SK-N-SH treated with all-trans-retinoic acid at 6 μM for 48 hours (cell line): ENCODE measurements around the gene MRPL40.

Experiments
- ATAC-seq: fragments of 200-7000 bp; cut with Tn5 transposase; 3 replicates; pipeline ENCODE4 v1.9.1; 2020; ENCODE audit warnings: mild to moderate bottlenecking, moderate library complexity
- ARNTL ChIP-seq: fragments of 450-650 bp; formaldehyde crosslinking; IDR thresholded peaks from 2 replicates; pipeline ENCODE4 v1.5.0; 2020; ENCODE audit warnings: low read depth, mild to moderate bottlenecking, moderate library complexity, borderline replicate concordance
- BACH2 ChIP-seq: fragments of 250-450 bp; sonication (Bioruptor Pico); IDR thresholded peaks from 2 replicates; pipeline ENCODE4 v1.9.0; 2021; ENCODE audit warnings: mild to moderate bottlenecking, borderline replicate concordance
- CREB5 ChIP-seq: fragments of 250-450 bp; sonication (Bioruptor Pico); IDR thresholded peaks from 2 replicates; pipeline ENCODE4 v1.5.1; 2020; ENCODE audit warnings: low read depth, mild to moderate bottlenecking, moderate library complexity
- CSDC2 ChIP-seq: fragments of 250-450 bp; sonication (Bioruptor Pico); IDR thresholded peaks from 2 replicates; pipeline ENCODE4 v1.5.0; 2020; ENCODE audit warnings: mild to moderate bottlenecking, moderate library complexity
- CSRNP3 ChIP-seq: fragments of 250-450 bp; sonication (Bioruptor Pico); IDR thresholded peaks from 2 replicates; pipeline ENCODE4 v1.5.1; 2021; ENCODE audit warnings: mild to moderate bottlenecking, moderate library complexity
- ESRRG ChIP-seq: fragments of 250-450 bp; sonication (Bioruptor Pico); IDR thresholded peaks from 2 replicates; pipeline ENCODE4 v1.6.1; 2021; ENCODE audit warnings: mild to moderate bottlenecking
- GLIS3 ChIP-seq: fragments of 250-450 bp; sonication (Bioruptor Pico); IDR thresholded peaks from 2 replicates; pipeline ENCODE4 v1.5.0; 2020; ENCODE audit warnings: mild to moderate bottlenecking, moderate library complexity
- ISL1 ChIP-seq: fragments of 250-450 bp; sonication (Bioruptor Pico); IDR thresholded peaks from 2 replicates; pipeline ENCODE4 v2.1.2; 2022; ENCODE audit warnings: mild to moderate bottlenecking, moderate library complexity
- OSR1 ChIP-seq: fragments of 250-450 bp; sonication (Bioruptor Pico); IDR thresholded peaks from 2 replicates; pipeline ENCODE4 v1.8.0; 2022; ENCODE audit warnings: moderate library complexity, mild to moderate bottlenecking, inconsistent platforms
- PATZ1 ChIP-seq: fragments of 250-450 bp; sonication (Bioruptor Pico); IDR thresholded peaks from 2 replicates; pipeline ENCODE4 v1.8.0; 2020; ENCODE audit warnings: mild to moderate bottlenecking, moderate library complexity, borderline replicate concordance
- POU6F1 ChIP-seq: fragments of 250-450 bp; sonication (Bioruptor Pico); IDR thresholded peaks from 2 replicates; pipeline ENCODE4 v1.8.0; 2021; ENCODE audit warnings: low read depth, mild to moderate bottlenecking, moderate library complexity, borderline replicate concordance
- PPARA ChIP-seq: fragments of 250-450 bp; sonication (Bioruptor Pico); IDR thresholded peaks from 2 replicates; pipeline ENCODE4 v1.5.0; 2020; ENCODE audit warnings: mild to moderate bottlenecking, borderline replicate concordance
- RARB ChIP-seq: fragments of 250-450 bp; sonication (Bioruptor Pico); IDR thresholded peaks from 2 replicates; pipeline ENCODE4 v1.8.0; 2021; ENCODE audit warnings: mild to moderate bottlenecking, moderate library complexity
- SNAI2 ChIP-seq: fragments of 250-450 bp; sonication (Bioruptor Pico); IDR thresholded peaks from 2 replicates; pipeline ENCODE4 v1.5.0; 2020; ENCODE audit warnings: mild to moderate bottlenecking, moderate library complexity
- TCF4 ChIP-seq: fragments of 250-450 bp; sonication (Bioruptor Pico); IDR thresholded peaks from 2 replicates; pipeline ENCODE4 v1.8.0; 2021; ENCODE audit warnings: mild to moderate bottlenecking, moderate library complexity, borderline replicate concordance
- TOX ChIP-seq: fragments of 250-450 bp; sonication (Bioruptor Pico); IDR thresholded peaks from 2 replicates; pipeline ENCODE4 v1.8.0; 2021; ENCODE audit warnings: mild to moderate bottlenecking, moderate library complexity, borderline replicate concordance
- TSHZ2 ChIP-seq: fragments of 250-450 bp; sonication (Bioruptor Pico); IDR thresholded peaks from 2 replicates; pipeline ENCODE4 v1.5.0; 2020; ENCODE audit warnings: mild to moderate bottlenecking, moderate library complexity
- ZC3H10 ChIP-seq: fragments of 250-450 bp; sonication (Bioruptor Pico); IDR thresholded peaks from 2 replicates; pipeline ENCODE4 v1.5.1; 2021; ENCODE audit warnings: mild to moderate bottlenecking, moderate library complexity
- ZFP3 ChIP-seq: fragments of 250-450 bp; sonication (Bioruptor Pico); IDR thresholded peaks from 2 replicates; pipeline ENCODE4 v1.5.0; 2020; ENCODE audit warnings: mild to moderate bottlenecking, moderate library complexity
- ZFP30 ChIP-seq: fragments of 450-650 bp; formaldehyde crosslinking; IDR thresholded peaks from 2 replicates; pipeline ENCODE4 v1.5.0; 2022; ENCODE audit warnings: mild to moderate bottlenecking, moderate library complexity
- ZNF565 ChIP-seq: fragments of 450-650 bp; formaldehyde crosslinking; conservative IDR thresholded peaks from 2 replicates; pipeline ENCODE4 v1.5.0; 2020; ENCODE audit warnings: low read depth, mild to moderate bottlenecking, moderate library complexity
- ZNF70 ChIP-seq: fragments of 450-650 bp; formaldehyde crosslinking; IDR thresholded peaks from 2 replicates; pipeline ENCODE4 v1.5.0; 2020; ENCODE audit warnings: mild to moderate bottlenecking, moderate library complexity

The MRPL40 gene

GRCh38 chr22:19387575-19387974 lies 44.8 kb upstream of the MRPL40 start:
- no peak for ATAC-seq
- TF ChIP-seq OSR1 (CRISPR knock-in tag) (no peak), GLIS3 (no peak), ZFP3 (CRISPR knock-in tag) (no peak), ESRRG (CRISPR knock-in tag) (no peak), ARNTL (no peak), CSDC2 (CRISPR knock-in tag) (no peak), TCF4 (no peak), SNAI2 (no peak), CREB5 (CRISPR knock-in tag) (no peak), TSHZ2 (CRISPR knock-in tag) (no peak), ZFP30 (no peak), ISL1 (CRISPR knock-in tag) (no peak)

- TF ChIP-seq ZNF565 (CRISPR knock-in tag) (no peak), CREB5 (CRISPR knock-in tag) (no peak), ZFP3 (CRISPR knock-in tag) (no peak), TOX (CRISPR knock-in tag) (no peak), PPARA (CRISPR knock-in tag) (no peak), POU6F1 (CRISPR knock-in tag) (no peak), ISL1 (CRISPR knock-in tag) (no peak), ZFP30 (no peak), SNAI2 (no peak), OSR1 (CRISPR knock-in tag) (no peak), BACH2 (CRISPR knock-in tag) (no peak), TSHZ2 (CRISPR knock-in tag) (no peak), PATZ1 (CRISPR knock-in tag) (no peak), RARB (CRISPR knock-in tag) (no peak), CSDC2 (CRISPR knock-in tag) (no peak), CSRNP3 (CRISPR knock-in tag) (no peak), GLIS3 (no peak), ZC3H10 (no peak), ZNF70 (CRISPR knock-in tag) (no peak), ESRRG (CRISPR knock-in tag) (no peak)
- ATAC-seq, result no peak
These were observed 38.6 kb upstream of the MRPL40 start for GRCh38 chr22:19393704-19394103.
